ENCODE measurements around the gene COL11A1. TPM values are rescaled to one million over a fixed set of nuclear protein-coding genes. Genes with fewer than 3 reads are reported as not detected.
A peak's percentile ranks its signal among the peaks of the same experiment; 100 is the strongest.

Gene COL11A1
- polyA plus RNA-seq, 1 of the 3 experiments (the other 2 are of a cell fraction), result 0.13 TPM

GRCh38 chr1:102836991-102837390 lies 271.3 kb downstream of the COL11A1 start:
- WGBS (ENCODE audit: low lambda C conversion rate), result 64% methylated on average over 2 of the region's 2 CpGs
- no peak overlapping the region for H3K9ac ChIP-seq
- CTCF ChIA-PET, result interaction anchor here (0.6 kb wide), 1 partner anchor 415 kb away, joined by 3 read pairs; no protein-coding TSS in a partner anchor

DNA sequence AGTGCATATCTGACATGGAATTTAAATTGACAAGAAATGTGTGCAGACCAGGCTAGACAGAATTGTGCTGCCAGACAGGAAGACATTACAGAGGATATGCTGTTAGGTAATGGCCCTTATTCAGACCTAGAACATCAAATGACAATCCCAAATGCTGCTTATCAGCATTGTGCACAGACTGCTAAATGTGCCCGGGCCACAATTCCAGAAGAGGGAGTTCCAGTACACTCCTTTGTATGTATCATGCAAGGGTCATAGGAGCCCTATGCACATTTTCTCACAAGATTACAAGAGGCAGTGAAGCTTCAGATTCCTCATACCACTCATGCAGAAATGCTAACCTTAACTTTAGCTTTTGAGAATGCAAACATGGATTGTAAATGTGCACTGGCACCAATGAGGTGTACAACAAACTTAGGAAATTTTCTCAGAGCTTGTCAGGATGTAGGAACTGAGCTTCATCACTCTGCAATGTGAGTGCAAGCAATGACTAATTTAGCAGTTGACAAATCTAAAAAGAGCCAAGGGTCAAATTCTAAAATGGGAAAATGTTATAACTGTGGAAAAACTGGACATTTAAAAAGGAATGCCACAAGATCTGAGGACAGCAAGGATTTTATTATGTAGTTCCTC lies 273.5 kb downstream of the COL11A1 start:
- no peaks in the 10 kb centered on the region for H3K79me2 ChIP-seq (ENCODE audit: insufficient read depth)
- WGBS (ENCODE audit: low lambda C conversion rate), result 20% methylated on average over 1 of the region's 1 CpG
- peak overlapping the region in 1 of 2 experiments; percentile 28; a peak in 2 of 4 replicates for H3K27ac ChIP-seq (ENCODE audit: low read depth in 2 of 2, low read length in 1 of 2)
- no peaks in the 10 kb centered on the region for H3K9me3 ChIP-seq
- no peak overlapping the region for H3K4me3 ChIP-seq (ENCODE audit: low read depth in 2 of 2, low read length in 1 of 2)
- H3F3A ChIP-seq (replicated peaks; ENCODE audit: insufficient read depth), result no peaks in the 10 kb centered on the region
- TF ChIP-seq GATA2 (CRISPR knock-in tag; IDR thresholded peaks at IDR 0.05), result no peak
- no peak for TF ChIP-seq PBX3 (IDR thresholded peaks at IDR 0.05)
- TF ChIP-seq NRF1 (IDR thresholded peaks at IDR 0.05; ENCODE audit: low read depth, low read length), result no peak
- TF ChIP-seq FOXJ3 (CRISPR knock-in tag; IDR thresholded peaks at IDR 0.05), result no peak
- no peak for TF ChIP-seq ELF1 (IDR thresholded peaks at IDR 0.05)
- no peak overlapping the region; the same call in 1 of the 2 replicates for H2AFZ ChIP-seq (ENCODE audit: low read depth)
- ChIA-PET CTCF (no interaction called here), POLR2A (no interaction called here)
- H3K9ac ChIP-seq, result no peak overlapping the region
- H3K36me3 ChIP-seq (replicated peaks in 1 of 2; ENCODE audit: control insufficient read depth in 1 of 2, insufficient read depth in 2 of 2, low read length in 1 of 2), result no peaks in the 10 kb centered on the region
- H3K9me2 ChIP-seq, result no peaks in the 10 kb centered on the region
- H3K4me1 ChIP-seq (ENCODE audit: control insufficient read depth in 1 of 2, insufficient read depth in 2 of 2, low read depth in 1 of 2, low read length in 1 of 2), result no peaks in the 10 kb centered on the region; a peak in 1 of 4 replicates
- no peak for DNase-seq
- no peak overlapping the region for H3K4me2 ChIP-seq
- H4K20me1 ChIP-seq (ENCODE audit: insufficient read depth), result no peaks in the 10 kb centered on the region
- no peaks in the 10 kb centered on the region for H3K27me3 ChIP-seq (ENCODE audit: insufficient read depth)

More at GRCh38 chr1:102836991-102837390, 271.3 kb downstream of the COL11A1 start:
- Histone ChIP-seq H3K4me1 (ENCODE audit: control insufficient read depth in 1 of 2, insufficient read depth in 2 of 2, low read depth in 1 of 2, low read length in 1 of 2) (no peaks in the 10 kb centered on the region; a peak in 1 of 4 replicates), H3K4me3 (ENCODE audit: low read depth in 2 of 2, low read length in 1 of 2) (no peak overlapping the region), H3K36me3 (replicated peaks in 1 of 2; ENCODE audit: control insufficient read depth in 1 of 2, insufficient read depth in 2 of 2, low read length in 1 of 2) (no peaks in the 10 kb centered on the region), H3K79me2 (ENCODE audit: insufficient read depth) (no peaks in the 10 kb centered on the region), H3K27me3 (ENCODE audit: insufficient read depth) (no peaks in the 10 kb centered on the region), H2AFZ (ENCODE audit: low read depth) (no peak overlapping the region), H3K4me2 (no peak overlapping the region), H3K9me3 (no peaks in the 10 kb centered on the region), H3K9me2 (no peaks in the 10 kb centered on the region), H3F3A (replicated peaks; ENCODE audit: insufficient read depth) (no peaks in the 10 kb centered on the region), H4K20me1 (ENCODE audit: insufficient read depth) (no peaks in the 10 kb centered on the region), H3K27ac (ENCODE audit: low read depth in 2 of 2, low read length in 1 of 2) (no peak overlapping the region)
- DNase-seq, result no peak
- POLR2A ChIA-PET, result no interaction called here
- TF ChIP-seq YY1 (IDR thresholded peaks at IDR 0.05; ENCODE audit: low read depth) (no peak), EP300 (IDR thresholded peaks at IDR 0.05; ENCODE audit: borderline replicate concordance in 1 of 2, low read depth in 1 of 2, low read length in 1 of 2) (no peak), RFX5 (IDR thresholded peaks at IDR 0.05; ENCODE audit: low read length) (no peak), POLR2AphosphoS5 (IDR thresholded peaks at IDR 0.05; ENCODE audit: low read depth, low read length) (no peak), GATA2 (CRISPR knock-in tag; IDR thresholded peaks at IDR 0.05) (no peak), USF2 (IDR thresholded peaks at IDR 0.05; ENCODE audit: borderline replicate concordance, low read depth, low read length) (no peak), SMC3 (IDR thresholded peaks at IDR 0.05; ENCODE audit: low read depth, low read length) (no peak), MXI1 (IDR thresholded peaks at IDR 0.05; ENCODE audit: low read depth, low read length) (no peak), USF1 (IDR thresholded peaks at IDR 0.05; ENCODE audit: borderline replicate concordance, low read depth) (no peak), FOXM1 (IDR thresholded peaks at IDR 0.05; ENCODE audit: low read depth) (no peak), JUND (IDR thresholded peaks at IDR 0.05) (no peak), NFIC (IDR thresholded peaks at IDR 0.05; ENCODE audit: borderline replicate concordance) (no peak), RAD21 (IDR thresholded peaks at IDR 0.05; ENCODE audit: low read length) (no peak), RCOR1 (IDR thresholded peaks at IDR 0.05; ENCODE audit: low read length) (no peak), TCF12 (IDR thresholded peaks at IDR 0.05) (no peak), NRF1 (IDR thresholded peaks at IDR 0.05; ENCODE audit: low read depth, low read length) (no peak)
- TF ChIP-seq, protein P1, sequence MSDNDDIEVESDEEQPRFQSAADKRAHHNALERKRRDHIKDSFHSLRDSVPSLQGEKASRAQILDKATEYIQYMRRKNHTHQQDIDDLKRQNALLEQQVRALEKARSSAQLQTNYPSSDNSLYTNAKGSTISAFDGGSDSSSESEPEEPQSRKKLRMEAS (IDR thresholded peaks at IDR 0.05; ENCODE audit: low read depth), result no peak
- TF ChIP-seq, protein P2, sequence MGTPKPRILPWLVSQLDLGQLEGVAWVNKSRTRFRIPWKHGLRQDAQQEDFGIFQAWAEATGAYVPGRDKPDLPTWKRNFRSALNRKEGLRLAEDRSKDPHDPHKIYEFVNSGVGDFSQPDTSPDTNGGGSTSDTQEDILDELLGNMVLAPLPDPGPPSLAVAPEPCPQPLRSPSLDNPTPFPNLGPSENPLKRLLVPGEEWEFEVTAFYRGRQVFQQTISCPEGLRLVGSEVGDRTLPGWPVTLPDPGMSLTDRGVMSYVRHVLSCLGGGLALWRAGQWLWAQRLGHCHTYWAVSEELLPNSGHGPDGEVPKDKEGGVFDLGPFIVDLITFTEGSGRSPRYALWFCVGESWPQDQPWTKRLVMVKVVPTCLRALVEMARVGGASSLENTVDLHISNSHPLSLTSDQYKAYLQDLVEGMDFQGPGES (IDR thresholded peaks at IDR 0.05; ENCODE audit: low read depth, low read length), result no peak
